ENCODE measurements around the gene LEKR1. TPM values are rescaled to one million over a fixed set of nuclear protein-coding genes. Genes with fewer than 3 reads are reported as not detected.
"Not testable (repeated sequence)": the region's sequence is repeated elsewhere in the genome, so short reads cannot be mapped to it uniquely, and the experiment has no call there.

Gene LEKR1
- polyA plus RNA-seq, 4 donors: 1.9 to 4.6 (median 2.4) TPM

DNA sequence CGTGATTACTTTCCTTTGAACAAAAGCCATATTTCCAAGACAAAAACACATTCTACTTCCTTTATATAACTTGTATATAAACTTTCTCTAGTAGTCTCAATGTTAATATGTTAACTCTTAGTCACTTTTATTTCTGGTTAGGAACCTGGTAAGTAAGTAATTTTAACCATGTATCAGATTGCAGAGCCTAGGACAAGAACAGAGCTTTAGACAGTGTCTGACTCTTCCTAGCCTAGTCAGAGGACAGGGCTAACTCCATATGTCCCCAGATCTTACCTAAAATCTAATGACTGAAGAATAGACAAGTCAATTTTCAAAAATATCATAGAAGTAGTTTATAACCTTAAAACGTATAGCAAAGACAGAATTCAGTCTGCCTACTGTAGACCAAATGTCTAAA lies 8.3 kb downstream of the LEKR1 start:
- no peak for DNase-seq (ENCODE audit: low read depth in 4 of 4, low spot score in 2 of 4)

DNA sequence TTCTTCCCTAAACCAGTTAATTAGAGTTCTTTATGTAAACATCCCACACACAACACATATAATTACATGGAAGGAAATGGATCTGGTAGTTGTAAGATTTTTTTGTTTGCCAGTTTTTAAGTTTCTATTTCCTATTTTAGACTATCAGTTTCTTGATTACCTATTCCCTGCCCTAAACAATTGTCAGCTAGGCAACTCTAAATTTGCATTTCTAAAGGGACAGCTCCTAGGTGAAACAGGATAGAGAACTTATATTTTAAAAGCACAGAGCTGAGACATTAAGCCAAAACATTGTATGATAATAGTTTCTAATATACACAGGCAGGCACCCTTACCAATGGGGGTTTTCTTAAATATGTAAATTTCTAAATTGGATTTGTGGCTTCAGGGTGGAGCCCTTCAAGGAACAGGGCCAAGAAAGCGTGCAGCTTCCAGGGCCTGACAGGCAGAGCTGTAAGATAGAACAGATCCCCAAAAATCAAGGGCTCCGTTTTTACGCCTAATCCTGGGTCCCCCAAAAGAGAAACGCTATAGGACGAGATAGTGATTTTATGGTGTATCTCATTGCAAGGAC lies 8.9 kb downstream of the LEKR1 start:
- no peak for DNase-seq (ENCODE audit: low read depth in 4 of 4, low spot score in 2 of 4)

DNA sequence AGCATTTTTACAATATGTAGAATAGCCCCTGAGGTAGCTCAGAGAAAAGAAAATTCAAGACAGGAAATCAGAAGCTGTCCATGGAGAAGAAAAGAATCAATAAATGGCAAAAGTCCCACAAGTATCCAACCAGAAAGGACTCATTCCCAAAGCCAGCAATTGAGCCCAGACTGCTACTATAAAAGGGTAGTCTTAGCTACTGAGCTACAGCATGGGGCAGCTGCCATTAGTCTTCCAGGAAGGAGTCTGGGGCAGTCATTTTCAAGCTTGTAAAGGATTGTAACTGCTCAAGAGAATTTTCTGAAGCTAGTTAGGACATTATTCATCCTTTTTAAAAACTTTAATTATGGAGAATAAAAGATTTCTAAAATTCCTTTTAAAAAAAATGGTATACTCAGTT lies 10.5 kb downstream of the LEKR1 start:
- DNase-seq (ENCODE audit: low read depth in 4 of 4, low spot score in 2 of 4): no peak

DNA sequence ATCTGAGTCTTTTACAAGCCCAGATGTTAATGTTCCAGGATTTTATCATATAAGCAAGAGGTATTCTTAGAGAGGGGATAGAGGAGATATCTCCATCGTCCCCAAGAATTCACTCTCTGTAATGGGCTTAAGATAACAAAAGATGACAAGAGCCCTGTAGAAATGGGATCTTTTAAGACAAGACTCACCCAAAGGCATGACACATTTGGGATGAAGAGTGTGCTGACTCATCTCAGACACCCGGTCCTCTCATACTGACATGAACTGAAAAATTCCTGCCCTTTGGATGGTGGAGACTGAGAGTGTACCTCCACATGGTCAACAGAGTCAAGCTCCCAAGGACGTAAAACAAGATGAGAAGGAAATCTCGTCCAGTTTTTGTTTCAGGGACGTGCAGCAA lies 11.0 kb downstream of the LEKR1 start:
- no peak for DNase-seq (ENCODE audit: low read depth in 4 of 4, low spot score in 2 of 4)

DNA sequence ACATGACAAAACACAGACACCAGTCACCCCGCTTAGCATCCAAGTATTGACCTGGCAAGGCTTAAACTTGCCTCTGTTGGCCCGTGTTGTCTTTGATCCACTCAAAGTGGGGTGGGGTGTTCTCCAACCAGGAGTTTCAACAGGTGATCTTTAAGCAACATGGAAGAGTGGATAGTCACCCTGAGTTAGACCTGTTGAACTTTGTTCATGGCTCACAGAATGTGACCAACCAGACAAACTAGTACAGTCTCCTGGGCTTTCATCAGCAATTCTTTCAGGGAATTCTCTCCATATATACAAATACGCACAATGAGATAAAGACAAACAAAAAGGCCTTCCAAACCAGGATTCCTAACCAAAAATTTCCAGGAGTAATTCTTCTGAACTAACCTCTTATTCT lies 11.9 kb downstream of the LEKR1 start:
- no peak for DNase-seq (ENCODE audit: low read depth in 4 of 4, low spot score in 2 of 4)

DNA sequence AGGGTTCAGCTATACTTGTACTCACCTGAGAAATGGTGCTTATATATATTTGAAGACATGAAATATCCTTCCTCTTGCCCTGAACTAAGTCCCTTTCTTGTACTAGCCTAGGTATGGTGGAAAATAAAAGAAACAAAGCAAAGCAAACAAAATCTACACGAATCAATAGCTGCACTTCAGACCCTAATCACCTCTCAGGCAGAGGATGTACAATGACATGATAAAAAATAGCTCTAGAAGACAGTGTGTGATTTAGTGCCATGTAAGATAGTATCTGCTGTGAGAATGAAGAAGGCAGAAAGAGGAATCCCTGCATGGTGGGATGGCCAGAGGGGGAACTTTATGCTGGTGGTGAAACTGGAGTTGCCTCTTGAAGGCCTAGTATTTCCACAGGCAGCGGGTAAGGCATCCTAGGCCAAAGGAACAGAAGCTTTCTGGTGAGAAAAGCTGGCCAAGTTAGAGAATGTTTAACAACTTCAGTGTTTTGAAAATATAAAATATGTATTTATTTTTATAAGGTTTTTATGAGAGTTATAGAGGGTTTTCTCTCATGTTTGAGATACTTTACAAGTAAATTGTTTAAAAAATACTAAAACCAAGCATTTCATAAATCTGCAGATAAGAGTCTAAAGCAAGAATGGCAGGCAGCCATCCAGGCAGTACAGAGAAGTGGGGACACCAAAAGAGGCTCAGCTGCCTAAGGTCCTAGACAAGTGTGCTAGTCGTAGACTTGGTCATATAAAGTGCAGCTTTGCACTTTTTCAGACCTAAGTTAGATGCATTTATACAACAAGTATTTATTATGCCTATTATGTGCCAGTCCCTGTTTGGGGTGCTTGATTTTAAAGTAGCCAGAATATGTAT lies 14.9 kb downstream of the LEKR1 start:
- no peak for DNase-seq (ENCODE audit: low read depth in 4 of 4, low spot score in 2 of 4)

DNA sequence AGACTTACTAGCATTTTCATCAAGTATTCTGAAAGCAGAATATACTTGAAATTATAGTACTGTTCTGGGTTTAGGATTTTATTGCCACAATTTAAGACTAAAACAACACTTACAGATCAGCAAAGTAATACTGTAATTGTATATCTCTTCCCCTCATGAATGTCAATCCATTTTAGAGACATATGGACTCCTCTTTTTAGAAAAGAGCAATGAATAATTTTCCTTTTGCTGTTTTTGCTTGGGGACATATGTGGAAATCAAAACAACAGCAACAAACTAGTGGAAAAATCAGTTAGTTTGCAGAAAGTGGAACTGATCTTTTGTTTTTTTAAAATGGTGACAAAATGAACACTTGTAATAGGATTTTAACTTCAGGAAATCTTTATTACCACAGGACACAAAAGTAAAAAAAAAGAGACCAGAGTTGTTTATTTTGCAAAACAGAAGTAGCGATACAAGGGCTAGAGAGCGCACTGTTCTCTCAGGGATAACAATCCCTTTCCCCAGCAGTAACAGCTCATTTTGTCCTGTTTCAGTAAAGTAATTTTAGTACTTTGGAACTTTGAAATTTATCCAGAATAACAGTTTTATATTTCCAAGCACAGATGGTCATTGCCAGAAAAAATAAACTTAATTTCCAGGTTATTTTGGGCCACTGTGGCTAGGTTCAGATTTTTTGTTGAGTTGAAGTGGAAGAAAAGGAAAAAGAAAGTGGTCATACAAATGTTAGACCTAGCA lies 17.1 kb downstream of the LEKR1 start:
- no peak for DNase-seq (ENCODE audit: low read depth in 4 of 4, low spot score in 2 of 4)

DNA sequence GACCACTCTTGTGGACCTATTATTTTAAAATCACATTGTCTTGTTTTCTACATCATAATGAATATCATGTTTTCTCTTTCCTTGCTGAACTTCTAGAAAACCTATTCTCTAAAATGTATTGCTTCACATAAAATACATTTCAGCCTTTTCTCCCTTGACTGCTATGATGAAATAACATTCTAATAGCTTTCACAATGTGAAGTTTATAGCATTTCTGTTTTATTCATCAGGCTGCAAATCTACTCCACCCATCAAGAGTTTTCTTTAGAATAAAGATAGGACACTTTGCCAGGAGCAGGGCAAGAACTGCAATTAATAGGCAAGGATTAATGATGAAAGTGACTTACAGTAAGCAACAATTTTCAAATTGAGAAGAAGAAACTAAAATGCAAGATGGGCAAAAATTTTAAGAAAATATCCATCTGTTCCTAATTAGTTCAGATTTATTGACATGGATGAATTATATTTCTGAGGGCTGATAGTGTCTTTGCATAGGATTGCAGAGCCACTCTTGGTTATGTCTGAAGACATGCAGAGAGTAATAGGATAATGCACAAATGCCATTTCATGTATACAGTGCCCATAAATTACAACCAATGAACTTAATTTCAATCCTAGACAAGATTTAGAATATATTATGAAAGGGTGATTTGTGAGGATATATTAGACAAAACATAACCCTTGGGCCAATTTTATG lies 21.7 kb downstream of the LEKR1 start:
- no peak for DNase-seq (ENCODE audit: low read depth in 4 of 4, low spot score in 2 of 4)

DNA sequence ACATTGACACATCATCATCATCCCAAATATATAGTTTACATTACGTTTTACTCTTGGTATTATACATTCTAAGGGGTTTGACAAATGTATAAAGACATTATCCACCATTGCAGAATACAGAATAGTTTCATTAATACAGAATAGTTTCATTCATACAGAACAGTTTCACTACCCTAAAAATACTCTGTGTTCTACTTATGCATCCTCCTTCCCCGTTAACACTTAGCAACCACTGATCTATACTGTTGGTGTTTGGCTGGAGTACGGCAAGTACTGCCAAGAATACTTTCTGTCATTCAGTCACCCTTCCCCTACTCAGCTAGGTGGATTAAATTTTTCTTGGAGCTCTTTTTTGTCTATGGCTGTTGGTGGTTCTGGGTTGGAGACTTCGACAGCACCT lies 33.4 kb downstream of the LEKR1 start:
- no peak for DNase-seq (ENCODE audit: low read depth in 4 of 4, low spot score in 2 of 4)

DNA sequence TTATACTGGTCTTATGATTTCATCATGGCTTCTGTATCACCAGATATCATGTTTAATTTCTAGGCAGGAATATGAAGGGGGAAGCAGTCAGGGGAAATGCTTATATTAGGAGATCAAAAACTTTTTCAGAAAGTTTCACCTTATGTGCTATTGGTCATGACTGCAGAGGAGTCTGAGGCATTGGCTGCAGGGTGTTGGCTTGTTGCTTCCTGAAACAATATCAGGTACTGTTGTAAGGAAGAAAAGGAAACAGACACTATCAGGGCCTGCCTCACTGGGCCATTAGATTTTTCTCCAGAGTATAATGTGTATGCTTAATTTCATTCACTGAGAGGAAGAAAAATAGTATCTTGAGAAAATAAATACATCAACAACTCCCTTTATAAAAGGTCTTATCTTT lies 34.7 kb downstream of the LEKR1 start:
- DNase-seq (ENCODE audit: low read depth in 4 of 4, low spot score in 2 of 4): no peak

DNA sequence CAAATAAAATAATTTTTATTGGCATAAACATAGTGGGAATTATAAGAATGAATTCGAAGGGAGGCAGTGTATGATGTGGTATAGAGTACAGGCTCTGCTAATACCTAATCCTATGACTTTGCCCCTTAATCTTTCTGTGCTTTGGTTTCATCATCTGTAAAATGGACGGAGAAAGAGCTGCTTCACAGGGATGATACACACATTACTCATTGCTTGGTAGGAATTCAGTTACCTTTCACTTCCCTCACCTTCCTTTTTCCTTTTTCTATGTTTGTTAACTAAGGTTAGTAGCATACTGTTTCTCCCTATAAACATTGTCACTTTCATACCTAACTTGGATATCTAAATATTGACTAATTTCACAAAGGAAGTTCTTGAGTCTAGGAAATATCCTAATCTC lies 36.2 kb downstream of the LEKR1 start:
- no peak for DNase-seq (ENCODE audit: low read depth in 4 of 4, low spot score in 2 of 4)

DNA sequence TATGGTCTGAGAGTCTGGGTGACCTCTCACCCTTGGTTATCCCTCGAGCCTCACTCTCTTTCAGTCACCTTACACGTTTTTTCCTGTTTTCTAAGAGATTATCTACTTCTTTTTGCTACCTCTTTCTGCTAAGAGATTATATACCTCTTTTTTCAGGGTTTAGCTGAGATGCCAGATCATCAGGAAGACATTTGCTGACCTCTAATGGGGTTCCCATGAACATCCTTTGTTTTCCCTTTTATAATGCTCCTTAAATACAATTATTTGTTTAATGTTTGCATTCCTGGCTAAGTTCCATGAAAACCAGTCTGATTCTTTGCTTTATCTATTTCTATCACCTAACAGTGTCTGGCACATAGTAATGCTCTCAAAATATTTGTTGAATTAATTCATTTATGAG lies 39.6 kb downstream of the LEKR1 start:
- no peak for DNase-seq (ENCODE audit: low read depth in 4 of 4, low spot score in 2 of 4)

DNA sequence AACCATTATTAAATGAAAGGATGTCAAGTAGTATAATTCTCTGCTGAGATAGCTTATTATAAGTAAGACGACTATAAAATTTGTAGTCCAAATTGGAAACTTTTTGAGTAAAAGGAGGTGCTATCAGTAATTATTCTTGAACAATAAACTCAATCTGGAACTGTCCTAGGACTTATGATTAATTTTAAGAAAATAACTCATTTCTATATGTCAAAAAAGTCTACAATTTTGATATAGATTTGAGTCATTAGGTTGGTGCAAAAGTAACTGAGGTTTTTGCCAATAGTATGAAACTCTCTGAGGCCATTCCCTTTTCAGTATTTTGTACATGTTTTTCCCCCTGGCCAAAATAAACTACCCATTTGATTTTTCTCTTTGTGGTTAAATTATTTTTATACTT lies 41.0 kb downstream of the LEKR1 start:
- DNase-seq (ENCODE audit: low read depth in 4 of 4, low spot score in 2 of 4): no peak

DNA sequence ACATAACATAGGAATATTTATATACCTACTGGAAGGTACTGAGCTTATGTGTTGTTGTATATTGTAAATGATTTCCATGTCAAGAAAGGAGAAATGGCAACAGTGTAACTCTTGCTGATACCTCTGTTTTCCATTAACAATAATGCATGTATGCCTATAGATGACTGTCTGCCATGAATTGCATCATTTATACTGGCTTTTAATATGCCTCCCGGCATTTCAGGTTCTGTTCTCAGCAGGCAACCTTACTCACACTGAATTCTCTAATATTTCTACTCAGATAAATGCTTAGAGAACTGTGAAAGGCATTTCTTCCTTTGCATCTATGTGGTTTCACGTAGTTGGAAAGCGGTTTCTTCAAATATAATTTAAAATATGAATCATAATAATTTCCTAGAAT lies 41.8 kb downstream of the LEKR1 start:
- no peak for DNase-seq (ENCODE audit: low read depth in 4 of 4, low spot score in 2 of 4)

DNA sequence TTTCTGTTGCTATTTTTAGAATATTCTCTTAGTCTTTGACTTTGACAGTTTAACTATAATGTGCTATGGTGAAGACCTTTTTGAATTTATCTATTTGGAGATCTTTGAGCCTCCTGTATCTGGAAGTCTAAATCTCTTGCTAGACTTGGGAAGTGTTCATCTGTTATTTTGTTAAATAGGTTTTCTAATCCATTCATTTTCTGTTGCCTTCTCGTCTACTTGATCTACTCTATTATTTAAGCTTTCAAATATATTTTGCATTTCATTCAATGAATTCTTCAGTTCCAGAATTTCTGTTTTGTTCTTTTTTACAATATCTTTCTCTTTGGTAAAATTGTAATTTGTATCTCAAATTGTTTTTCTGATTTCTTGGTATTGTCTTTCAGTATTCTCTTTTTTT lies 47.8 kb downstream of the LEKR1 start:
- DNase-seq (ENCODE audit: low read depth in 4 of 4, low spot score in 2 of 4): no peak

DNA sequence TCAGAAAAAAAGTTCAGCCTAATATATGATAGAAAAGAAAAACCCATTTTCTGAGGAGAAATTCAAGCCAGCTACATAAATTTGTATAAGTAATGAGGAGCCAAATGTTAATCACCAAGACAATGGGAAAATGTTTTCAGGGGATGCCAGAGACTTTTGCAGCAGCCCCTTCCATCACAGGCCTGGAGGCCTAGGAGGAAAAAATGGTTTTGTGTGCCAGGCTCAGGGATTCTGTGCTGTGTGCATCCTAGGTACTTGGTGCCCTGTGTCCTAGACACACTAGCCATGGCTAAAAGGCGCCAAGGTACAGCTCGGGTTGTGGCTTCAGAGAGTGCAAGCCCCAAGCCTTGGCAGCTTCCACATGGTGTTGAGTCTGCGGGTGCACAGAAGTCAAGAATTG lies 53.3 kb downstream of the LEKR1 start:
- DNase-seq (ENCODE audit: low read depth in 4 of 4, low spot score in 2 of 4): not testable (repeated sequence)

DNA sequence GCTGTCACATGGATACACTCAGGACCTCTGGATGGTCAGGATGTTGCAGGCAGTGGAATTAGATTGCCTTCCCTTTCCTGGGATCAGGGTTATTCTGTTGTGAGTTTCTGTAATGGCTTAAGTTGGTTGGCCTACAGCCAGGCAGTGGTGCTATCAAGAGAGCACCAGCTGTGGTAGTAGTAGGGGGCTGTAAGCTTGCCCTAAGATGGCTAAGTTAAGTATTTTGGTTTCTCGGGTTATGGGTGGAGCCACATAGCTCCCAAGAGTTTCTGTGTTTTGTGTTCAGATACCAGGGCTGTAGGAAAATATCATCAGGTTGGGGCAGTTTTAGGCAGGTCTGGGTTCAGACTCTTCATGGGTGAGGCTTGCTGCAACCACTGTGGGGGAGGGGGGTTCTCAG lies 59.6 kb downstream of the LEKR1 start:
- no peak for DNase-seq (ENCODE audit: low read depth in 4 of 4, low spot score in 2 of 4)

DNA sequence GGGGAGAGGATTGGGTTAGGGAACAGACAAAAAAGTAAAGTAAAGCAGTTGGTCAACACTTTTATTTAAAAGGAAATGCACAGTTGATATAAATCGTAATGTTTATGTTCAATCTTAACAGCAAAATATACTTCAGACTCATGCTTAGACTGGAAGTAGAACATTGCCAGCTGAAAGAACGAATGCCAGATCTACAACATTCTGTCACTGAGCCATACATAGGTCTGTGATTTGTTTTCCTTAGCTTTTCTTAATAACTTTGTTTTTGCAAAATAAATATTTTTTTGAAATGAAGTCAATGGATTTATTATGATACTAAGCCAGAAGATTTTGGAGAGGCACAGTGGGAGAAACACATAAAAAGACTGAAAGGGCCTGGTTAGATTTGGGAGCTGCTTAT lies 62.0 kb downstream of the LEKR1 start:
- DNase-seq (ENCODE audit: low read depth in 4 of 4, low spot score in 2 of 4): no peak

DNA sequence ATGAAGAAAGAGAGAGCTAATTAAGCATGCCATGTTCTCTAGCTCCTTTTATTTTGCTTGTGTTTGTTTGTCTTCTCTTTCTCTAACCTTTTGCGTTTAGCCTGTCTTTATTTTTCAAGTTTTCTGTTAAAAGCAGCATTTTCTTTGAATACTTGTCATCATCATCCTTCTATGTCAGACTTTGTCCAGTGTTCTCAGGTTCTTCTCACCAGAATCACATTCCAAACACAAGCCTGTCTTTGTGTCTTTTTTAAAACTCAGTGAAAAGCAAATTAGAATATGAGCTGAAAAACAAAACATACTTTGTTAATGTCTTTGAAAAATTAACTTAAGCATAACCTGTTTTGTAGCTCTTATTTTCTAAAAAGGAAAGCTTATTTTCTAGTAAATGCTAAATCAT lies 62.4 kb downstream of the LEKR1 start:
- no peak for DNase-seq (ENCODE audit: low read depth in 4 of 4, low spot score in 2 of 4)

DNA sequence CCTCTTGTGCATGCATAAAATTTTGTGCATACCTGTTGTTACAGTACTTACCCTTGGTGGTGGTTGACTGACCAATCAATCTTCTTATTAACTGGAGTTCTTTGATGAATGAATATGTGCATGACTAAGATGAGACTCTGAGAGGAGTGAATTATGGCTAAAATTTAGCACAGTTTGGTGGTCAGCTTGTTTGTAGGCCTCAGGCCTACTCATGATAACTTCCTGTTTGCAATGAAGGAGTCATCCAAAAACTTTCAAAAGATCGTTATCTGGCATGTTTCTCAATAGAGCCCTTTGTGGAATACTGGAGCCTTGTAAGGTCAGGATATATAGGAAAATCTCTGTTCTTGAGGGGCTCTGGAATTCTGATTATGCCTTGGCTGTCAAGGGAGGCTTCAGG lies 66.5 kb downstream of the LEKR1 start:
- no peak for DNase-seq (ENCODE audit: low read depth in 4 of 4, low spot score in 2 of 4)

DNA sequence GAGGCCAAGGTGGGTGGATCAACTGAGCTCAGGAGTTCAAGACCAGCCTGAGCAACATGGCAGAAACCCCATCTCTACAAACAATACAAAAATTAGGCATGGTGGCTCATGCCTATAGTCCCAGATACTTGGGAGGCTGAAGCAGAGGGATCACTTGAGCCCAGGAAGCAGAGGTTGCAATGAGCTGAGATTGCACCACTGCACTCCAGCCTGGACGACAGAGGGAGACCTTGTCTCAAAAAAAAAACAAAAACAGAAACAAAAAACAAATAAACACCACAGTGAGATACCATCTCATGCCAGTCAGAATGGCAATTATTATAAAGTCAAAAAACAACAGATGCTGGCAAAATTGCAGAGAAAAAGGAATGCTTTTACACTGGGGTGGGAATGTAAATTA lies 69.2 kb downstream of the LEKR1 start:
- not testable (repeated sequence) for DNase-seq (ENCODE audit: low read depth in 4 of 4, low spot score in 2 of 4)
